Loucy (cell line): ENCODE measurements around the gene TLR5.

Experiments used
- H2AFZ ChIP-seq: fragments of 200-600 bp; sonication (generic); 2 replicates; pipeline ENCODE4 v1.6.0; 2016; ENCODE audit warnings: antibody characterized with exemption, mild to moderate bottlenecking, low read length, moderate library complexity
- H3F3A ChIP-seq: fragments of 200-600 bp; 2 replicates; pipeline ENCODE4 v1.6.0; 2016; ENCODE audit warnings: antibody characterized with exemption, low read depth, mild to moderate bottlenecking
- H3K27me3 ChIP-seq: fragments of 200-600 bp; sonication (generic); 2 replicates; pipeline ENCODE4 v1.6.1; 2014; ENCODE audit warnings: low read length, mild to moderate bottlenecking; ENCODE audit not compliant: insufficient read depth, poor library complexity, severe bottlenecking
- H3K36me3 ChIP-seq: fragments of 200-600 bp; sonication (generic); 2 replicates; pipeline ENCODE4 v1.6.1; 2016; ENCODE audit warnings: low read length; ENCODE audit not compliant: insufficient read depth
- H3K4me1 ChIP-seq: fragments of 200-600 bp; sonication (generic); 2 replicates; pipeline ENCODE4 v1.5.1; 2014; ENCODE audit warnings: low read length, mild to moderate bottlenecking; ENCODE audit not compliant: insufficient read depth, poor library complexity, severe bottlenecking
- H3K4me2 ChIP-seq: fragments of 200-600 bp; sonication (generic); 2 replicates; pipeline ENCODE4 v1.6.0; 2014; ENCODE audit warnings: antibody characterized with exemption, low read length, low read depth, mild to moderate bottlenecking; ENCODE audit not compliant: poor library complexity, severe bottlenecking
- H3K4me3 ChIP-seq: fragments of 200-600 bp; sonication (generic); 2 replicates; pipeline ENCODE4 v1.5.1; 2014; ENCODE audit warnings: low read length, mild to moderate bottlenecking, mixed read lengths; ENCODE audit not compliant: poor library complexity, severe bottlenecking
- H3K79me2 ChIP-seq: fragments of 200-600 bp; sonication (generic); 2 replicates; pipeline ENCODE4 v1.6.1; 2014; ENCODE audit warnings: low read length; ENCODE audit not compliant: insufficient read depth
- H3K9ac ChIP-seq: fragments of 200-600 bp; sonication (generic); 2 replicates; pipeline ENCODE4 v1.6.0; 2014; ENCODE audit warnings: mild to moderate bottlenecking, low read depth, low read length, moderate library complexity; ENCODE audit not compliant: poor library complexity, severe bottlenecking
- H3K9me2 ChIP-seq: fragments of 200-600 bp; sonication (generic); replicated peaks from 2 replicates; pipeline ENCODE4 v1.6.1; 2016; ENCODE audit warnings: low read depth, low read length, mixed read lengths
- H3K9me3 ChIP-seq: fragments of 200-600 bp; sonication (generic); 2 replicates; pipeline ENCODE4 v1.6.1; 2014; ENCODE audit warnings: mild to moderate bottlenecking, antibody characterized with exemption, low read length, low read depth; ENCODE audit not compliant: insufficient read depth
- H4K20me1 ChIP-seq: fragments of 200-600 bp; sonication (generic); 2 replicates; pipeline ENCODE4 v1.6.0; 2014; ENCODE audit warnings: antibody characterized with exemption, low read length, mild to moderate bottlenecking; ENCODE audit not compliant: insufficient read depth, poor library complexity, severe bottlenecking
- CTCF ChIP-seq: fragments of 200-600 bp; sonication (generic); conservative IDR thresholded peaks from 2 replicates; pipeline ENCODE4 v1.5.1; 2014; ENCODE audit warnings: mild to moderate bottlenecking, antibody characterized with exemption, low read length
- EZH2phosphoT487 ChIP-seq: fragments of 200-600 bp; IDR thresholded peaks from 2 replicates; pipeline ENCODE4 v1.6.1; 2018; ENCODE audit warnings: antibody characterized with exemption, mild to moderate bottlenecking, moderate library complexity, borderline replicate concordance

TLR5 gene

GRCh38 chr1:223133824-223134435 is 9.1 kb downstream of the TLR5 start:
- peak overlapping the region; percentile 79 for H2AFZ ChIP-seq
- no peaks in the 10 kb centered on the region for H4K20me1 ChIP-seq

GRCh38 chr1:223133306-223133823 is 9.7 kb downstream of the TLR5 start:
- Histone ChIP-seq H2AFZ (no peak overlapping the region; the same call in 1 of the 2 replicates), H3K9ac (no peak overlapping the region)

More at GRCh38 chr1:223133824-223134435, 9.1 kb downstream of the TLR5 start:
- Histone ChIP-seq H3K4me2 (peak overlapping the region; percentile 60), H3K79me2 (no peaks in the 10 kb centered on the region), H3K27me3 (peaks cover 18% of the 10 kb centered on the region), H3K4me3 (peak overlapping the region; percentile 47), H3K9ac (no peak overlapping the region), H3F3A (no peaks in the 10 kb centered on the region), H3K4me1 (no peaks in the 10 kb centered on the region), H3K9me2 (no peaks in the 10 kb centered on the region), H3K9me3 (no peaks in the 10 kb centered on the region), H3K36me3 (no peaks in the 10 kb centered on the region)
- peak; percentile 90 for TF ChIP-seq CTCF
- no peak for TF ChIP-seq EZH2phosphoT487

GRCh38 chr1:223129229-223129901 is 13.7 kb downstream of the TLR5 start:
- Histone ChIP-seq H3K9me3 (no peaks in the 10 kb centered on the region), H2AFZ (no peak overlapping the region), H3K79me2 (no peaks in the 10 kb centered on the region), H3K9ac (no peak overlapping the region), H3K4me1 (no peaks in the 10 kb centered on the region), H3K27me3 (peaks cover 5% of the 10 kb centered on the region), H4K20me1 (no peaks in the 10 kb centered on the region), H3K4me3 (no peak overlapping the region), H3K4me2 (no peak overlapping the region), H3K36me3 (no peaks in the 10 kb centered on the region), H3F3A (no peaks in the 10 kb centered on the region), H3K9me2 (no peaks in the 10 kb centered on the region)
- peak; percentile 51 for TF ChIP-seq CTCF
- no peak for TF ChIP-seq EZH2phosphoT487

More at GRCh38 chr1:223133306-223133823, 9.7 kb downstream of the TLR5 start:
- Histone ChIP-seq H4K20me1 (no peaks in the 10 kb centered on the region), H3K4me1 (no peaks in the 10 kb centered on the region), H3K9me3 (no peaks in the 10 kb centered on the region), H3K4me2 (peak overlapping the region; percentile 60), H3K79me2 (no peaks in the 10 kb centered on the region), H3K9me2 (no peaks in the 10 kb centered on the region), H3K36me3 (no peaks in the 10 kb centered on the region), H3F3A (no peaks in the 10 kb centered on the region), H3K27me3 (peaks cover 18% of the 10 kb centered on the region), H3K4me3 (peak overlapping the region; percentile 47)
- TF ChIP-seq EZH2phosphoT487 (no peak), CTCF (no peak)
